ENCODE results near the gene ADAMTSL2.

GRCh38 chr9:133547116-133547515 lies 12.6 kb downstream of the ADAMTSL2 start:
- TF ChIP-seq POLR2A (IDR thresholded peaks at IDR 0.05) (no peak), CTCF (IDR thresholded peaks at IDR 0.05 in 8 of 11, conservative IDR thresholded peaks at IDR 0.05 in 3 of 11) (no peak)

All from spleen (tissue), 7 donors.